HG02798 (cell line): Measurements from ENCODE around the gene IQCF2.
"Not testable (repeated sequence)": the region's sequence is repeated elsewhere in the genome, so short reads cannot be mapped to it uniquely, and the experiment has no call there.

Experiments used
- ATAC-seq: cut with Tn5 transposase; IDR thresholded peaks from one replicate; pipeline ENCODE4 v1.9.1; 2021; ENCODE audit warnings: mild to moderate bottlenecking; ENCODE audit not compliant: unreplicated experiment, poor library complexity

Gene IQCF2

DNA sequence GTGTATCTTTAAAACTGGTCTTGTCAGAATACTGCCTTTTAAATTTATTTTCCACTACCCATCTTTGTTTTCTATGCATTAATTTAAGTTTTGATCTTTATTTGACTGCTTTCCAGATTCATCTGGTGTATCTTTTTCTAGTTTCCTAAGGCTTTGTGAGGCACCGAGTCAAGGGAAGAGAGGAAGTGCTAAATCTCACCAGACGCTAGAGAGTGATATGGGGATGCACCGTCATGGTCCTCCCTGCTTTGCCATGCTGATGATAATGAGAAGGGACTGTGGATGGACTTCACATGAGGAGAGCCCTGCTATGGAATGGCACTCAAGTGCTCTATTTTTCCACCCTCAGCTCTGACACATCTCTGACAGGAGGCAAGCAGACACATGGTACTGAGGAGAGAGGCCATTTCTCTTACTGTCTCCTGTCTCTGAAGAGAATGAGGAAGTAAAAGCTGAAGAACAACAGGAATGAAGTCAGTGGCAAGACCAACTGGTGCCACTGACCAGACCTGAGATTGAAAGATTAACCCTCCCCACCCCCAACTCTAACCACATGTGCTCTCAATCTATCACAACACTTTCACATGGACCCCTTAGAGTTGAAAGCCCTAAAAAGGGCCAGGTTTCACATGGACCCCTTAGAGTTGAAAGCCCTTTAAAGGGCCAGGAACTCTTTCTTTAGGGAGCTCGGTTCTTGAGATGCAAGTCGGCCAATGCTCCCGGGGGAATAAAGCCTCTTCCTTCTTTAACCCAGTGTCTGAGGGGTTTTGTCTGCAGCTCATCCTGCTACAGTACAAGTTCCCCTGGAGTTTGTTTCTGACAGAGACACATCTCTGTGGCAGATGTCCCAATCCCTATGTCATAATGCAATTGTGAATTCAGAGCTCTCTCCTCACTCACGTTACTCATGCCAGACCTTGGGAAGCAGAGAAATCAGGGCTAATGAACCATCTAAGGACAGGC, at the start of gene IQCF2:
IQCF2 (plus strand) TSS at position 913 of the 963 bp plus-strand sequence. CDS start 52 bp downstream, outside the sequence.
- no peak for ATAC-seq

DNA sequence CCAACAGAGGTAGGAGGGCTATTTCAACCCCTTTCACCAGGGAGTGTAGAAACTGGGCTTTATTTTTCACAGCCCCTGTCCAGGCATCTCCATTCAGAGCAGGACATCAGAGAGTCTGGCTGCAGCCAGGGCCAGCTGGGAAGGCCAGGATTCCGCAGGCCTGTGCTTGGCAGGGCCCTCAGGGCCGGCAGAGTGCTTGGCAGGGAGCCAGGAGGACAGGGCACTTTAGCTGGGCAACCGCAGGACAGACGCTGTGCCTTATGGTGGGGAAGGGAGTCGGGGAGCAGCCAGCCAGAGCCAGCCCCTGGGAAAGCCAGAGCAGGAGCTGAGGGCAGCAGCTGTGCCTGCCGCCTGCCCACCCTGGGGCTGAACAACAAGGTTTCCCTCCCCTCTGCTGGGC, 47.9 kb upstream of the IQCF2 start:
- ATAC-seq: no peak

DNA sequence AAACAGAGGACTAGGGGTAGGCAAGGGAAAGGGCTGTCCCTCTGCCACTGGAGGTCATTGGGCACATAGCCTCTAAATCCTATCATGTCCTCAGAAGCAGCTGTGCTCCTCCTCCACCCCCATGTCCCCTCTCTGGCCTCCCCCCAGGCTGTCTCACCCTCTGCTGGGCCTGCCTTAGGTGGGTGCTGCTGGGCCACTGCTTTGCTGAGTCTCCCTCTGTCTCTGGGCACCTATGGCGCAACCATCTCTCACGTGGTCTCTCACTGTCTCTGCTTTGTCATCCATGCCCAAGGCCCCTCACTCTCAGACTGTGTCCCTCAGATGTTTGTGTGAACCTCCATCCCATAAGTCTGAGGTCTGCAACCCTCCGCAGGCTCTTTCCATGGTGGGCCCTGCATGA, 47.4 kb upstream of the IQCF2 start:
- no peak for ATAC-seq

DNA sequence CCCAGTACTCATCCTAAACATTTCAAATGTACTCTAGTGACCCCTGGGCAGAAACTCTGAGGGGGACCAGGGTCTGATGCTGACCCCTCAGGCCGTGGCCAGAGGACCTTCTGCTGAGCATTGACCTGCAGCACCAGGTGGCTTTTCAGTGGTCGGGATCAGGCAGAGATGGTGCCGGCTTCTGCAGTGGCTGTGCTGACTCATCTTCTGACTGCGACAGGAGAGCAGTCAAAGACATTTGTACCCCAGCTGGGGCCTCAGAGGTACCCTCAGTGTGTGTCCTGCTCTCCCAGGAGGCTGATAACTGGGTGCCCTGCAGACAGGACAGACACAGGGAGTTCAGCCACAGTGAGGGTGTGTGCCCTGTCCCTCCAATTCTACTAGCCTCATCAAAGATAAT, 45.8 kb upstream of the IQCF2 start:
- ATAC-seq: no peak

DNA sequence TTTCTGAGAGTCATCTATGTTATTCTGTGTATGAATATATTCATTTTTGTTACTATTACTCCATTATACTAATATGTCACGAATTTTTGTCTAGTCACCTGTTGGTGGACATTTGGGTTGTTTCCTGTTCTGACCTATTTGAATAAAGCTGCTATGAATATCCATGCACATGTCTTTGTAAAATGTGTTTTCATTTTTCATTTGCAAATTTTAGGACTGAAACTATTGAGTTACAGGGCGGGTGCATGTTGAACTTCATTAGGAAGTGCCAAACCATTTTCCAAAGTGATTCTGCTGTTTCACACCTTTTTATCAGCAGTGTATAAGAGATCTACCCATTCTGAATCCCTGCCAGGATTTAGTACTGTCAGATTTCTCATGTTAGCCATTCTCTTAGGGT, 44.7 kb upstream of the IQCF2 start:
- ATAC-seq: no peak

DNA sequence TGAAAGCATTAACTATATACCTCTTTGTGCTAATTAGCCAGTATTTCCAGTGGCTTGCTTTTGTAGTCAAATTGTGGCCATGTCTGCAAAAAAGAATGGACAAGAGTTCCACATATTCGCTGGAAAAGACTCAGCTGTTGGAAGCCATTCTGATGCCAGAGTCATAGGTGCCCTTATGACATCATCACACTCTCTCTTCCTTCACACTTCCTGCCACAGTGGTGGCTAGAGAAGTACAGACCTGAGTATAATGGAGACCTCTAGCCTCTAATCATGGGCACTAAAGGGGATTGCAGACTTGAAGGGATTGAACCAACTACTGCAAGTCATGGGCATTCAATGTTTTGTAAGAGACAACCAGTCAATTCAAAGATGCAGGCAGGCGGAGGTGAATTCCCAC, 44.0 kb upstream of the IQCF2 start:
- ATAC-seq: no peak

DNA sequence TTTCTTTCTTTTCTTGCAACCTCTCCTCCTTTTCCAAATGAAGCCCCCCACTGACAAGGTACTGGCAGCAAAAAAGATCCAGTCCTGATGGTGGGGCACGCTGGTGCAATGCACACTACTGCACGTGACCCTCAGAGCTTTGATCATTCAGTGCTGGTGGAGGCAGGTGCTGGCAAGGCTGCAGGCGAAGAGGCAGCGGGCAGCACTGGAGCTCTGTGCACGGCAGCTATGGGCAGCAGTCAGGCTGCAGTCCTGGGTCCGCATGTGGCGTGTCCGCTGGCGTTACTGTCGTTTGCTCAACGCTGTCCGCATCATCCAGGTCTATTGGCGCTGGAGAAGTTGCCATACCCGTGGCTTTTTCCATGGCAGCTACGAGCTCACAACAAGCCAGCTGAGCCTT, 42.3 kb upstream of the IQCF2 start:
- no peak for ATAC-seq

DNA sequence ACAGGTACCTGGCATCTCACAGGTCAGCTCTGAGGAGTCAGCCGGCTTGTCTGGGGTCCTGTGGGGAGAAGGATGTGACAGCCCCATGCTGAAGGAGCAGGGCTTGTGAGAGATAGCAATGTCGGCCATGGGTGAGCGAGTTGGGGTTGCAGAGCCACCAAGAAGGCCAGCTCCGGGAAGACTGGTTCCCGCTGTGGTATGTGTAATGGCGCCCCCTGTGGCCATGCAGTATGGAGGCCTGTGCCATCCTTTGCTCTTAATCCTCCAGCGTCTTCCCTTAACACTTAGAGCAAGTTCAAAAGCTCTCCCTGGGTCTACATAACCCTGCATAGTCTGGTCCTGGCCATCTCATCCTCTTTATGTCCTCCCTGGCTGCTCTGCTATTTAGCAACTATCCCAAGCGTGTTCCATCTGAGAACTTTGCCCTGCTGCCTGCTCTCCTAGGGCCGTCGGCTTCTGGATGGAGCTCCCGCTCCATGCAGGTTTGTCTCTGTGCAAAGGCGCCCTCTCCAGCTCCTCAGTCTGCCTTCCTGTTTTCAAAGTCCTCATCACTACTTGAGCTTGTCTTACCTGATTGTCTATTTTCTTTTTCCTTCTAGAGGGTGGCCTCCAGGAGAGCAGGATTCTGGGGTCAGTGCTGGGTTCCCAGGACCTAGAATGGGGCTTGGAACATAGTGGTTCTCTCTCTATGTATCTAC, 41.6 kb upstream of the IQCF2 start:
- no peak for ATAC-seq

DNA sequence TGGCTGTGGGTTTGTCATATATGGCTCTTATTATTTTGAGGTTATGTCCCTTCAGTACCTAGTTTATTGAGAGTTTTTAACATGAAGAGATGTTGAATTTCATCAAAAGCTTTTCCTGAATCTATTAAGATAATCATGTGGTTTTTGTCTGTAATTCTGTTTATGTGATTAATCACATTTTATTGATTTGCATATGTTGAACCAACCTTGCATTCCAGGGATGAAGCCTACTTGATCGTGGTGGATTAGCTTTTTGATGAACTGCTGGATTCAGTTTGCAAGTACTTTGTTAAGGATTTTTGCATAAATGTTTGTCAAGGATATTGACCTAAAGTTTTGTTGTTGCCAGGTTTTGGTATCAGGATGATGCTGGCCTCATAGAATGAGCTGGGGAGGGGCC, 33.1 kb upstream of the IQCF2 start:
- ATAC-seq: no peak

DNA sequence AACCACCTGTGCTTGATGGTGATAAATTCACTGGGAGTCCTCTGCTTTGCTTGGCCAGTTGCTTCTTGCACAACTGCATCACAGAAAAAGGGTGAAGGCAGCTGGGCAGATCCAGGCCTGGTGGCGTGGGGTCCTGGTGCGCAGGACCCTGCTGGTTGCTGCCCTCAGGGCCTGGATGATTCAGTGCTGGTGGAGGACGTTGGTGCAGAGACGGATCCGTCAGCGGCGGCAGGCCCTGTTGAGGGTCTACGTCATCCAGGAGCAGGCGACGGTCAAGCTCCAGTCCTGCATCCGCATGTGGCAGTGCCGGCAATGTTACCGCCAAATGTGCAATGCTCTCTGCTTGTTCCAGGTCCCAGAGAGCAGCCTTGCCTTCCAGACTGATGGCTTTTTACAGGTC, 31.1 kb upstream of the IQCF2 start:
- ATAC-seq: no peak

DNA sequence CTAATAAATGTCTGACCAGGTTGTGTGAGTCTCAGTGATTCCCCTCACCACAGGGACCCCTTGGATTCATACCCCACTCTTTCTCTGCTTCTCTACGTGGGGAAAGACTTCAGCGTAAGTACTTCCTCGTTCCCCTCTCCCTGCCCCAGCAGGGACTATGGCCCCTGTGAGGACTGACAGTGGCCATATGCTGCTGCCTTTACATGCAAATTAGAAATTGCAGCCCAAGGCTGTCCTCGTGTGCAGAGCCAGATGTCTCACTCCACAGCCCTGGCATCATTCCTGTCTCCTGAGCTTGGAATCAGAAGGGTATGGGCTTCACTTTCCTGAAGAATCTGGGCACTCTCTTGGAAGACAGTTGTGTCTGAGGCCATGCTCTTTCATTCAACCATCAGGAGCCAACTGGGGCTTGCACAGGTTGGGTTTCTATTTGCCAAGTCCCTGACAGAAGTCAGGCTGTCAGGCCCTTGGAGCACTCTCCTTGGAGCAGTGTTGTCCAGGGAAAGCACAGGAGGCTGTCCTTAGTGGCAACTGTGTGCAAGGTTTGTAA, 30.5 kb upstream of the IQCF2 start:
- no peak for ATAC-seq

DNA sequence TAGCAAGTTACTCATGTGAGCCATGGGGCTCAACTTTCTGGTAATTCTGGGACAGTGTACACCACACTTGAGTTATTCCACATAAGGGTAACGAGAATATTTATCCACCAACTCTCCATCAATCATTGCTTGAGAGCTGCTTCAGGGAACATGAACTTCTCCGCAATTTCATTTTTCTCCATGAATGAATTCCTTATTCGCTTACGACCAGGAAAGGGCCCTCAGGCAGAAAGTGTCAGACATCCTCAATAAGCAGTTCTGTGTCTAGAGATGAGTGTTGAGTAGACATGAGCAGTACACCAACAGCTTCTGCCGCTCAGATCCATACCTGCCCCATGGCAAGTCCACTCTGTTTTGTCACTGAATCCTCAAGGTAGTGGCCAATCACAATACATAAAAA, 24.8 kb upstream of the IQCF2 start:
- no peak for ATAC-seq

DNA sequence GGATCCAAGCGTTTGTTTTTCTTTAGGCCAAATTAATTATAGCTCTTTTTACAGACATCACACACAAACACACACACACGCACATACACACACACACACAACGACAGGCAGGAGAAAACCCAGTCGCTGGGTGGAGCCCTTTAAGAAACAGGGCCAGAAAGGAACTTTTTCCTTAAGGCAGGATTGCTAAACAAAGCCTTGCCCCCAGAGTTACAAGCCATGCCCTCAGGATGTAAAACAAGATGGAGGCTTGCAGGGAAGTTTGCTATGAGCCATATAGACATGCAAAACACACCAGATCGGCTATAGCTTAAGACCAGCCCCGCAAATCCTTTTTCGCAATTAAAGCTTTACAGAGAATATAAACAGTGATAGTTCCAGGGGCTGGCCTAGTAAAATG, 16.3 kb upstream of the IQCF2 start:
- ATAC-seq: no peak

DNA sequence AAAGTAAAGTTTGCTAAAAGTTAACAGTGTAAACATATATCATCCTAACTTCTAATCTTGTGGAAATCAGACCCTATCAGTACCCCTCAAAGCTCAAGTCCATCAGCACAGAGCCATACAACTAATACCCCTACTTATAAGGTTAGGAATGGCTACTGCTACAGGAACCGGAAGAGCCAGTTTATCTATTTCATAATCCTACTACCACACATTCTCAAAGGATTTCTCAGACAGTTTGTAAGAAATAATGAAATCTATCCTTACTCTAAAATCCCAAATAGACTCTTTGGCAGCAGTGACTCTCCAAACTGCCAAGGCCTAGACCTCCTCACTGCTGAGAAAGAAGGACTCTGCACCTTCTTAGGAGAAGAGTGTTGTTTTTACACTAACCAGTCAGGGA, 6.0 kb upstream of the IQCF2 start:
- not testable (repeated sequence) for ATAC-seq

DNA sequence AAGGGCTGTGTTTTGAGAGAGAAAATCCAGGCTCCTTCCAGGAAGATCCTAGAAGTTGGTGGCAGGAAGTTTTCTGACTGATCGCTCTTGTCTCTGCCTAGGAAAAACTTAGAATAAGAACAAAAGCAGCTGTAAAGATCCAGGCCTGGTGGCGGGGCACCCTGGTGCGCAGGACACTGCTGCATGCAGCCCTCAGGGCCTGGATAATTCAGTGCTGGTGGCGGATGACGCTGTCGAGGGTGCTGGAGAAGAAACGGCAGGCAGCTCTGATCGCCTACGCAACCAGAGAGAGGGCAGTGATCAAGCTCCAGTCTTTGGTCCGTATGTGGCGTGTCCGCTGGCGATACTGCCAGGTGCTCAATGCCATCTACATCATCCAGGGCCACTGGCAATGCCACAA, 1.5 kb downstream of the IQCF2 start:
- ATAC-seq: no peak

DNA sequence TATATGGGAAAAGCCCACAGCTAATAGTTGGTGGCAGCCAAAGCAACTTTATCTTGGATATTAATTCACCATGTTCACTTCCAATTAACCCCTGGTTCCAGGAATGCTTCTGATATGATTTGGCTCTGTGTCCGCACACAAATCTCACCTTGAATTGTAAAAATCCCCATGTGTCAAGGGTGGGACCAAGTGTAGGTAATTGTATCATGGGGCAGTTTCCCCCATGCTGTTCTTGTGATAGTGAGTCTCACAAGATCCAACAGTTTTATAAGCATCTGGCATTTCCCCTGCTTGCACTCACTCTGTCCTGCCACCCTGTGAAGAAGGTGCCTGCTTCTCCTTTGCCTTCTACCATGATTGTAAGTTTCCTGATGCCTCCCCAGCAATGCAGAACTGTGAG, 7.5 kb downstream of the IQCF2 start:
- not testable (repeated sequence) for ATAC-seq

DNA sequence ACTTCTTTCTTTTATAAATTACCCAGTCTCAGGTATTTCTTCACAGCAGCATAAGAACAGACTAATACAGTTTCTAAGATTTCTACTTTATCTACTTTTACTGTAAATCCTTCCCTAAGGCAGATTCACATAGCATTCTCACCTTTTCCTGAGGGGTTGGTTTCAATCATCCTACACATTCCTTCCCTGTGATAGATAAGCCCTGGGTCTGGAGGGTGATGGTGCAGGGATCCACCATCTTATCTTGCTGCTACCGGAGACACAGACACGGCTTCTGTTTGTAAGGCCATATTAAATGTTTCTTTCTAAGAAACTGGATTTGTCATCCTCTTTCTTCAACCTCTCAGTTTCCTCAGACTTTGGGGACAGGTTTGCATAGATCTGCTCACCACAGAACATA, 7.9 kb downstream of the IQCF2 start:
- ATAC-seq: no peak

DNA sequence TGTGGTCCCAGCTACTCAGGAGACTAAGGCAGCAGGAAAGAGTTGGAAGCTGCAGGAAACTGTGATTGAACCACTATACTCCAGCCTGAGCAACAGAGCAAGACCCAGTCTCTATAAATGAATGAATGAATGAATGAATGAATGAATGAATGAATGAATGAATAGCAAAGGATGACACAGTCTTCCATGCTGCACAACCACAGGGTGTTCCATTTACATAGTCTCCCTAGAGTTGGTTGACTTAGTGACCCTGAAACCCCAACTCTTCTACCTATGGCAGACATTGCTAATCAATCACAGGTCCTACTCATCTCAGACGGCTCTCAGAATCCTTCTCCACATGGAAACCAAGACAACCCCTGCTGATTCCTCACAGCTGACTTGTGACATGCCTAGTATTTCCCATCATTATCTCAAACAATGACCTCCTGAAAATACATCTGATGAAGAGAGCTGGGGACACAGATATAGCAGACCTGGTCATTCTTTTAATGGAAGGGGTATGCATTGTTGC, 11.9 kb downstream of the IQCF2 start:
- ATAC-seq: no peak

DNA sequence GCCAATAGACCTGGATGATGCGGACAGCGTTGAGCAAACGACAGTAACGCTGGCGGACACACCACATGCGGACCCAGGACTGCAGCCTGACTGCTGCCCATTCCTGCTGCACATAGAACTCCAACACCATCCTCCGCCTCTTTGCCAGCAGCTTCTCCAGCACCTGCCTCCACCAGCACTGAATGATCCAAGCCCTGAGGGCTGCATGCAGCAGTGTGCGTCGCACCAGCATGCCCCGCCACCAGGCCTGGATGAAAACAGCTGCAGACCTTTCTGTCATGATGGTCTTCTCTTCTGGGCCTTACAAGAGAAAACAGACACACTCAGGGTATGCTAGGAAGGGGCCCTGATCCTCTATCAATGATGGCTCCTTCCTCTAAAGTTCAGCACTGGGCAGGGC, 12.5 kb downstream of the IQCF2 start:
- ATAC-seq: no peak

DNA sequence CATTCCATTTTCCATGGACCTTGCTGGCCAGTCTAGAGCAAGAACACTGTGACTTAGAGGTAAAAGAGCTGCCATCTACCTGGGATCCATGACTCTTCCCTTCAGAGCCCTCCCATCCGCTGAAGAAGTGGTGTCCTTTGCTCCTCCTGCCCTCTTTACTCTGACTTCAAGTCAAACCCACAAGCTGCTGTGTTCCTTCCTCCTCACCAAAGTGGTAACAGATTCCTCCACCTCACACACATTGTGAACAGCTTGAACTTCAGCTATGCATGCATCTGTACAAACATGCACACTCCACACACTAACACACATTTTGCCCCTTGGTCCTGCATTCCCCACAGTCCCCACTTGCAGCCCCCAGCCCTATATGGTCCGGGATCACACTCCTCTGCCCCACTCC, 13.0 kb downstream of the IQCF2 start:
- ATAC-seq: no peak

DNA sequence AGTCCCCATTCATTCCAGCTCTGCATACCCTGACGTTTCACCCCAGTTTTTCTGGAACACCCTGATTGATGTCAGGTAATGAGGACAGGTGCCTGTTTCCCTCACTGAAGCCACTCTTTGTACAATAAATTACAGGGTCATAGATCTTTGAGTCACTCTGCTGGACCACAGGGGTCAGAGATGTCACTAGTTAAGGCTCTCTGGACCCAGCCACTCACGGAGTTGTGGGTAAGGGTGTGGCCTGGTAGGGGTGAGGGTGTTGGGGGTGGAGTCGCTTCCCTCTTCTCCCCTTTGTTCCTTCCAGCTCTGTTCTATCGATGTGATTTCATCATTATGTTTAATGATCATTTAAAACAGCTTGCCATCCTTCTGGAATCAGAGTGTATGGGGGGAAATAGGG, 13.5 kb downstream of the IQCF2 start:
- no peak for ATAC-seq
